Measurements from ENCODE around the gene KANSL3.

KANSL3 gene

DNA sequence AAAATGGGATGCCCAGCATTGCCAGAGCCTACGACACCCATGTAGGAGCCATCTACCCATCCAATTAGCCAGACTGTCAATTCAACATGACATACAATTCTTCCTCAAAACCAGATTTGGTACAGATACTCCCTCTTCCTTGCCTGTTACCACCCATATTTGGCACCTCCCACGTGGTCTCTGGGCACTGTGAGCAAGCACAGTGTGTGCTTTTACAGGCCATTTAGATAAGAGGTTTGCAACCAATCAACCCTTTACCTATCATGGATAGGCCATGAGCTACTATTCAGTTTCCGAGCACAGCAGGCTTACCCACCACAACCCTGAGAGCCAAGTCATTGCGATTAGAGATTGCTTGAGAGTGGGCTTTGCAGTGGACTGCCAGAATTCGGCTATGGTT lies 60.6 kb downstream of the KANSL3 start:
- DNase-seq (ENCODE audit: extremely low spot score): no peak
- ChIA-PET POLR2A (no interaction called here), CTCF (interaction anchor here (0.6 to 1.0 kb wide), 2 partner anchors 23 to 344 kb away, joined by 3 read pairs; no protein-coding TSS in a partner anchor)
- TF ChIP-seq NFRKB (IDR thresholded peaks at IDR 0.05) (no peak), HDGF (IDR thresholded peaks at IDR 0.05; ENCODE audit: borderline replicate concordance) (no peak), FOXK2 (IDR thresholded peaks at IDR 0.05) (no peak), FOXA1 (IDR thresholded peaks at IDR 0.05) (no peak), CTBP1 (IDR thresholded peaks at IDR 0.05; ENCODE audit: borderline replicate concordance) (no peak), BHLHE40 (IDR thresholded peaks at IDR 0.05; ENCODE audit: borderline replicate concordance) (no peak), TARDBP (IDR thresholded peaks at IDR 0.05) (no peak), ELF4 (IDR thresholded peaks at IDR 0.05) (no peak), ARNT (IDR thresholded peaks at IDR 0.05) (no peak), FOXM1 (IDR thresholded peaks at IDR 0.05; ENCODE audit: borderline replicate concordance) (no peak), SP1 (IDR thresholded peaks at IDR 0.05) (no peak), SUZ12 (IDR thresholded peaks at IDR 0.05) (no peak), ZNF384 (IDR thresholded peaks at IDR 0.05) (no peak), LEF1 (IDR thresholded peaks at IDR 0.05; ENCODE audit: borderline replicate concordance) (no peak), L3MBTL2 (conservative IDR thresholded peaks at IDR 0.05) (no peak)
- TF ChIP-seq, protein P1, sequence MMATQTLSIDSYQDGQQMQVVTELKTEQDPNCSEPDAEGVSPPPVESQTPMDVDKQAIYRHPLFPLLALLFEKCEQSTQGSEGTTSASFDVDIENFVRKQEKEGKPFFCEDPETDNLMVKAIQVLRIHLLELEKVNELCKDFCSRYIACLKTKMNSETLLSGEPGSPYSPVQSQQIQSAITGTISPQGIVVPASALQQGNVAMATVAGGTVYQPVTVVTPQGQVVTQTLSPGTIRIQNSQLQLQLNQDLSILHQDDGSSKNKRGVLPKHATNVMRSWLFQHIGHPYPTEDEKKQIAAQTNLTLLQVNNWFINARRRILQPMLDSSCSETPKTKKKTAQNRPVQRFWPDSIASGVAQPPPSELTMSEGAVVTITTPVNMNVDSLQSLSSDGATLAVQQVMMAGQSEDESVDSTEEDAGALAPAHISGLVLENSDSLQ (IDR thresholded peaks at IDR 0.05): no peak

DNA sequence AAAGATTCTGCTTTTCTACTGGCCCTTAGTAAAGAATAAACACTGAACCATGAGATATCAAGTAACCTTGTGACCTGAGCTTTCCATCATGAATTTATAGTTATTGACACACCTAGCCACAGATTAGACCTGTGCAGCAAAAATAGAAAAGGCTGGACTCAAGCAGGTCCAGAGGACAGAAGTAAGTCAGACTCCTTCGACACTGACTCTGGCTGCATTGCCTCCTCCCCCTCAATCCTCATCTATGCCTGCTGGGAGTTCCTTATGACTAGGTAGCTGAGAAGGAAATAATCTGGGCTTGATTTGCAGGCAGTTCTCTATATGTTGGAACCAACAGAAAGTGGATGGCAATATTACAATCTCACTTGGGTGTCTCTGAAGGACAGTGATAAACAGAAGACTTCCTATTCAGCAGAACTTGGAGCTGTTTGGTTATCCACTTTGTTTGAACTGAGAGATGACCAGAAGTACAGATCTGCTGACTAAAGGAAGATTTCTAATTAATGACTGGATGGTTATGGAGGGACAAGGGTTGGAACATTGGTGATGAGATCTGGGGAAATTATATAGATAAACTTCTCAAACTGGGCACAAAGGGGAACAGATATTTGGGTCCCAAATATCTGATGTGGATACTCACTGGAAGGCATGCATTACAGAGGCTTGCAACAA lies 62.2 kb downstream of the KANSL3 start:
- TF ChIP-seq CTBP1 (IDR thresholded peaks at IDR 0.05; ENCODE audit: borderline replicate concordance) (no peak), NFRKB (IDR thresholded peaks at IDR 0.05) (no peak), TARDBP (IDR thresholded peaks at IDR 0.05) (no peak), FOXM1 (IDR thresholded peaks at IDR 0.05; ENCODE audit: borderline replicate concordance) (no peak), BHLHE40 (IDR thresholded peaks at IDR 0.05; ENCODE audit: borderline replicate concordance) (no peak), FOXK2 (IDR thresholded peaks at IDR 0.05) (no peak), ELF4 (IDR thresholded peaks at IDR 0.05) (no peak), LEF1 (IDR thresholded peaks at IDR 0.05; ENCODE audit: borderline replicate concordance) (no peak), FOXA1 (IDR thresholded peaks at IDR 0.05) (no peak), HDGF (IDR thresholded peaks at IDR 0.05; ENCODE audit: borderline replicate concordance) (no peak), L3MBTL2 (conservative IDR thresholded peaks at IDR 0.05) (no peak)
- TF ChIP-seq, protein P1 (IDR thresholded peaks at IDR 0.05): no peak
- ChIA-PET POLR2A (no interaction called here), CTCF (interaction anchor here (0.6 to 1.1 kb wide), 2 partner anchors 22 to 100 kb away, joined by 3 to 4 read pairs; no protein-coding TSS in a partner anchor)
- DNase-seq (ENCODE audit: extremely low spot score): no peak

DNA sequence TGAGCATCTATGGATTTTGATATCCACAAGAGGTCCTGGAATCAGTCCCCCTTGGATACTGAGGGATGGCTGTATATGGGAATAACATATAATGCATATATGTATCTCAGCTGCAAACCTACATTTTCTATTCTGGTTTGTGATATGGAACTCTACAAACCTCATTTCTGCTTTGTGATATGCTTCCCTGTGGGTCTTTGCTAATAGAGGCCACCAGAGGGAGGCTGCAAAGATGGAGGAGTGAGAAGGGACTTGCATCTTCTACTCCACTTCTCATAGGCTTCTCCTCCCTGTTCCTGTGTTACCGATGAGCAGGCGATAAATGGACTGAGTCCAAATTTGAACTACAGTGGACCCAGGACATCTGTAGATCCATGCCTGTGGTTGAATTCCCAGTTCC lies 63.7 kb downstream of the KANSL3 start:
- ChIA-PET CTCF (no interaction called here), POLR2A (no interaction called here)
- no peak for DNase-seq (ENCODE audit: extremely low spot score)
- TF ChIP-seq CTBP1 (IDR thresholded peaks at IDR 0.05; ENCODE audit: borderline replicate concordance) (no peak), BHLHE40 (IDR thresholded peaks at IDR 0.05; ENCODE audit: borderline replicate concordance) (no peak), FOXA1 (IDR thresholded peaks at IDR 0.05) (no peak), HDGF (IDR thresholded peaks at IDR 0.05; ENCODE audit: borderline replicate concordance) (no peak), L3MBTL2 (conservative IDR thresholded peaks at IDR 0.05) (no peak), ELF4 (IDR thresholded peaks at IDR 0.05) (no peak), NFRKB (IDR thresholded peaks at IDR 0.05) (no peak), ZNF384 (IDR thresholded peaks at IDR 0.05) (no peak), ARNT (IDR thresholded peaks at IDR 0.05) (no peak), FOXM1 (IDR thresholded peaks at IDR 0.05; ENCODE audit: borderline replicate concordance) (no peak), TARDBP (IDR thresholded peaks at IDR 0.05) (no peak), SUZ12 (IDR thresholded peaks at IDR 0.05) (no peak), SP1 (IDR thresholded peaks at IDR 0.05) (no peak), FOXK2 (IDR thresholded peaks at IDR 0.05) (no peak)
- TF ChIP-seq, protein P1 (IDR thresholded peaks at IDR 0.05): no peak

DNA sequence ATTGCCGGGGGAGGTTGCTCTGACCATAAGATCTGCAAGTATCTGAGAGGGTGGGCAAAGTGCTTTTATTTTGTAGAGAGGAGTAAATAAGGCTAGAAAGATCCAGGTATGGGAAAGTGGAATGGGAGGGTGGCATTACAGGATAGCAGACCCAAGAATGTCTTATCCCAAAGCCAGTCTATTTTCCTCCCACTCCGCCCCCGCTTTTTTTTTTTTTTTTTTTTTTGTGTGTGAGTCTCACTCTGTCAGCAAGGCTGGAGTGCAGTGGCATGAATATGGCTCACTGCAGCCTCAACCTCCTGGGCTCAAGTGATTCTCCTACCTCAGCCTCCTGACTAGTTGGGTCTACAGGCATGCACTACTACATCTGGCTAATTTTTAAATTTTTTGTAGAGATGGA lies 70.0 kb downstream of the KANSL3 start:
- CTCF ChIA-PET: no interaction called here
- DNase-seq (ENCODE audit: extremely low spot score): no peak
- POLR2A ChIA-PET: no interaction called here
- TF ChIP-seq FOXA1 (IDR thresholded peaks at IDR 0.05) (no peak), FOXK2 (IDR thresholded peaks at IDR 0.05) (no peak), CTBP1 (IDR thresholded peaks at IDR 0.05; ENCODE audit: borderline replicate concordance) (no peak)

DNA sequence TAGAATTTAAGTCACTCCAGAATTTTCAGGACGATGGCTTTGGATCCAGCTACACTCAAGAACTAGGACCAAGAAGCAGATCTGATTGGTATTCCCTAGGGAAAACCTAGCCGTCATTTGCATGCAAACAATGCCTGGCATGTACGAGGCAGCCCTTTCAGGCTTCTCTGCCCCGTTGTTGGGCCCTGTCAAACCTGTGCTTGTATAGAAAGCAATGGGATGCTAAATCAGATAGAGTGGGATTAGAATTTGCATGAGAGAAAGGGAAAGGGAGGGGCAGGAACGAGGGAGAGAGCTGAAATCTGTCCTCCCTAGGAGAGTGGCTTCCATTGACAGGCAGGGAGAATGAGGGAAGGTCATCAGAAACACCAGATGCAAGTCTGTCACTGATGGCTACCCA lies 73.0 kb downstream of the KANSL3 start:
- POLR2A ChIA-PET: no interaction called here
- TF ChIP-seq LEF1 (IDR thresholded peaks at IDR 0.05; ENCODE audit: borderline replicate concordance) (no peak), L3MBTL2 (conservative IDR thresholded peaks at IDR 0.05) (no peak), SUZ12 (IDR thresholded peaks at IDR 0.05) (no peak), CTBP1 (IDR thresholded peaks at IDR 0.05; ENCODE audit: borderline replicate concordance) (no peak), FOXM1 (IDR thresholded peaks at IDR 0.05; ENCODE audit: borderline replicate concordance) (no peak)
- CTCF ChIA-PET: no interaction called here
- DNase-seq (ENCODE audit: extremely low spot score): no peak

DNA sequence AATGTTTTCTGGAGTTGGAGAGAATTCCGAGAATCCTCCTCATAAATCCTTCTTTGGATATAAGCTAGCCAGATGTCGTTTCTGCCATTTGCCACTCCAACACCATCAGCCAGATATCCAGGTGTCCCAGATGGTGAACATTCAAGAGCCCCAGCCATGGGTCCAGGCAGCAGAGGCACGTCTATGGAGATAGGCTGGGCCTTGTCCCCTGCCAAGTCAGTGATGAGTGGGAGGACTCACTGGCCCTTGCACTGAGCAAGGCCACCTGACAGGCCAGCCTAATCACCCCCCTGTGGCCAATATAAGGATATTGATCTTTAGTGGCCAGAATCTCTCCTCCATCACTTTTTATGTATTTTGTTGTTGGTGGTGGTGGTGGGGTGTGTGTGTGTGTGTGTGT lies 73.5 kb downstream of the KANSL3 start:
- POLR2A ChIA-PET: no interaction called here
- CTCF ChIA-PET: no interaction called here
- TF ChIP-seq NFRKB (IDR thresholded peaks at IDR 0.05) (no peak), ELF4 (IDR thresholded peaks at IDR 0.05) (no peak), FOXM1 (IDR thresholded peaks at IDR 0.05; ENCODE audit: borderline replicate concordance) (no peak), ZNF384 (IDR thresholded peaks at IDR 0.05) (no peak), TARDBP (IDR thresholded peaks at IDR 0.05) (no peak), LEF1 (IDR thresholded peaks at IDR 0.05; ENCODE audit: borderline replicate concordance) (no peak), BHLHE40 (IDR thresholded peaks at IDR 0.05; ENCODE audit: borderline replicate concordance) (no peak), CTBP1 (IDR thresholded peaks at IDR 0.05; ENCODE audit: borderline replicate concordance) (no peak), SP1 (IDR thresholded peaks at IDR 0.05) (no peak), SUZ12 (IDR thresholded peaks at IDR 0.05) (no peak)
- no peak for DNase-seq (ENCODE audit: extremely low spot score)

Data from HEK293T (cell line).